ENCODE results near the gene CES5A.
A peak's percentile ranks its signal among the peaks of the same experiment; 100 is the strongest.

The CES5A gene

DNA sequence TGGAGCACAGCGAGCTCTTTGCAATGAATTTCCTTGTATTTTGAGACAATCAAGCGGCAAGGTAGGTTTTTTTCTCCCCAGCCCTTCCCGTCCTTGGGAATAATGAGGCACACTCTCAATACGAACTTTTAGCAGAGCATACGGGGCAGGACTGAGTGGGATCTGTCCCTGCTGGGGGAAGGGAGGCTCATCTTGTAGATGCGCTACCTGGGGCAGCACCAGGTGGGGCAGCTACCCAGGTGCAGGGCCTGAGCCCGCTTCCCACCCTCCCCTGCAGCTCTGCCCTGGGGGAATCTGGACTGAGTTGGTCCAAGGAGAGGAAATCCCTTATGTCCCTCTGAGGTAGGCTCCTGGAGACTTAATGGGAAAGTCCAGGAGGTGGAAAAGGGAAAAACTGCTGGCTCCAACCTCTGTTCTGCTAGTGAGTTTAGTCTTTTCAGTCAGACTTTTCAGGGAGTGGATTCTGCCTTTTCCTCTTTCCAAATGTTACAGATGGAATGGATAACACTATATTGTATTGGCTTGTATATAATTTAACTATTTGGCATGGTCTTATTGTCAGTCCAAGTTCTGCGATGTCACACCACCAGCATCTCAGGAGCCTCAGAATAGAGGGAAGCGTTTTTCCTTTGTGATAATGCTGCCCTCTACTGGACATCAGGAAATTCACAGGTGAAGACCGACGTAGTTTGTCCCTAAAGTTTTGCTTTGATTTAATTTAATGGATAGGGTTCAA, 32.6 kb downstream of the CES5A start:
- no peaks in the 10 kb centered on the region for H3F3A ChIP-seq (ENCODE audit: control insufficient read depth, insufficient read depth)
- H3K27me3 ChIP-seq (ENCODE audit: control insufficient read depth, low read length), result no peaks in the 10 kb centered on the region
- H3K4me1 ChIP-seq (ENCODE audit: control insufficient read depth, low read length), result no peaks in the 10 kb centered on the region
- H3K4me2 ChIP-seq (ENCODE audit: low read length), result no peak overlapping the region
- H4K20me1 ChIP-seq (ENCODE audit: control insufficient read depth, insufficient read depth, low read depth, low read length), result no peaks in the 10 kb centered on the region
- TF ChIP-seq EZH2phosphoT487 (IDR thresholded peaks at IDR 0.05; ENCODE audit: borderline replicate concordance, low read length), result no peak
- TF ChIP-seq, protein P1, sequence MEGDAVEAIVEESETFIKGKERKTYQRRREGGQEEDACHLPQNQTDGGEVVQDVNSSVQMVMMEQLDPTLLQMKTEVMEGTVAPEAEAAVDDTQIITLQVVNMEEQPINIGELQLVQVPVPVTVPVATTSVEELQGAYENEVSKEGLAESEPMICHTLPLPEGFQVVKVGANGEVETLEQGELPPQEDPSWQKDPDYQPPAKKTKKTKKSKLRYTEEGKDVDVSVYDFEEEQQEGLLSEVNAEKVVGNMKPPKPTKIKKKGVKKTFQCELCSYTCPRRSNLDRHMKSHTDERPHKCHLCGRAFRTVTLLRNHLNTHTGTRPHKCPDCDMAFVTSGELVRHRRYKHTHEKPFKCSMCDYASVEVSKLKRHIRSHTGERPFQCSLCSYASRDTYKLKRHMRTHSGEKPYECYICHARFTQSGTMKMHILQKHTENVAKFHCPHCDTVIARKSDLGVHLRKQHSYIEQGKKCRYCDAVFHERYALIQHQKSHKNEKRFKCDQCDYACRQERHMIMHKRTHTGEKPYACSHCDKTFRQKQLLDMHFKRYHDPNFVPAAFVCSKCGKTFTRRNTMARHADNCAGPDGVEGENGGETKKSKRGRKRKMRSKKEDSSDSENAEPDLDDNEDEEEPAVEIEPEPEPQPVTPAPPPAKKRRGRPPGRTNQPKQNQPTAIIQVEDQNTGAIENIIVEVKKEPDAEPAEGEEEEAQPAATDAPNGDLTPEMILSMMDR (IDR thresholded peaks at IDR 0.05; ENCODE audit: low read depth, low read length, poor library complexity, severe bottlenecking), result peak; percentile 65
- H3K4me3 ChIP-seq (ENCODE audit: low read length), result no peak overlapping the region
- no peaks in the 10 kb centered on the region for H3K36me3 ChIP-seq (ENCODE audit: control insufficient read depth, low read length)
- H3K79me2 ChIP-seq (ENCODE audit: control insufficient read depth, low read length), result no peaks in the 10 kb centered on the region
- H3K27ac ChIP-seq (ENCODE audit: low read depth, low read length), result no peak overlapping the region
- H3K9me2 ChIP-seq (replicated peaks; ENCODE audit: control insufficient read depth, low read length), result no peaks in the 10 kb centered on the region
- no peaks in the 10 kb centered on the region for H3K9me3 ChIP-seq (ENCODE audit: control insufficient read depth, insufficient read depth, low read length)

DNA sequence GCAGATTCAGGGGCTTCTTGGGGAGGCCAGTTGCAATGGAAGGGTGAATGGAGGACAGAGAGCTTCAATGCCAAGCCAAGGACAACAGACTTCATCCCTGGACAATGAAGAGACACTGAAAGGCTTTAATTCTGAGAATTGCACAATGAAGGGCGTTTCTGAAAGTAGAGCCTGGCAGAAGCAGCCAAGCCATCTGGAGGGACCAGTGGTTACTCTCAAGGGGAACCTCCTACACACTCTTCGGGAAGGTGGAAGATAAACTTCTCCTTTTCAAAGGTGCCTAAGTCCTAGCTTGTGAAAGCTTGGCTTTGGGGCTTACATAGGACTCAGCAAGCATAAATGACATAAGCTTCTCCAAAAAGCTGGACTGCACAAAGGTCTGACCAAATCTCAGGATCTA, 36.1 kb downstream of the CES5A start:
- Histone ChIP-seq H3K4me2 (ENCODE audit: low read length) (no peak overlapping the region), H3K27ac (ENCODE audit: low read depth, low read length) (no peak overlapping the region), H3K4me1 (ENCODE audit: control insufficient read depth, low read length) (no peaks in the 10 kb centered on the region), H3K79me2 (ENCODE audit: control insufficient read depth, low read length) (no peaks in the 10 kb centered on the region), H4K20me1 (ENCODE audit: control insufficient read depth, insufficient read depth, low read depth, low read length) (no peaks in the 10 kb centered on the region), H3K9me3 (ENCODE audit: control insufficient read depth, insufficient read depth, low read length) (no peaks in the 10 kb centered on the region), H3F3A (ENCODE audit: control insufficient read depth, insufficient read depth) (no peaks in the 10 kb centered on the region), H3K36me3 (ENCODE audit: control insufficient read depth, low read length) (no peaks in the 10 kb centered on the region), H3K9me2 (replicated peaks; ENCODE audit: control insufficient read depth, low read length) (no peaks in the 10 kb centered on the region), H3K4me3 (ENCODE audit: low read length) (no peak overlapping the region), H3K27me3 (ENCODE audit: control insufficient read depth, low read length) (no peaks in the 10 kb centered on the region)
- no peak for TF ChIP-seq EZH2phosphoT487 (IDR thresholded peaks at IDR 0.05; ENCODE audit: borderline replicate concordance, low read length)
- TF ChIP-seq, protein P1 (IDR thresholded peaks at IDR 0.05; ENCODE audit: low read depth, low read length, poor library complexity, severe bottlenecking), result no peak

DNA sequence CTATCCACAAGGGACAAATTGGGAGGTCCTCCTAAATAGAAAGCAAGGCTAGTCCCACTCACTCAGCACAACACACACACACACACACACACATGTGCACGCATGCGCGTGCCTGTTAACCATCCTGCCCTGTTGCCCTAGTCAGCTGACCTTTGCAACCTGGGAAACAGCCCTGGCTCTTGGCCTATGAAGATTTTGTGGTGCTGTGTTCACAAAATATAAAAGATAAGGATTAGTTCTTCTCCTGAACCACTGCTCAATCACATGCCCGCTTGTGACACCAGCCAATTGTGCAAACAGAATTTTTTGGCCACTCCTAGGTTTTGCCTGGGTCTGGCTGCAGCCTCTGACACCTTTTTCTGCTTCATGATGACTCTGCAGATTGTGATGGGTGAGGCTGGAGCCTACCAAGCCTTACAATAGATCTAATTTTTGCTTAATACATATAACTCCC, 39.0 kb downstream of the CES5A start:
- Histone ChIP-seq H3K9me2 (replicated peaks; ENCODE audit: control insufficient read depth, low read length) (no peaks in the 10 kb centered on the region), H3K9me3 (ENCODE audit: control insufficient read depth, insufficient read depth, low read length) (no peaks in the 10 kb centered on the region), H3K4me1 (ENCODE audit: control insufficient read depth, low read length) (no peaks in the 10 kb centered on the region), H3K27me3 (ENCODE audit: control insufficient read depth, low read length) (no peaks in the 10 kb centered on the region), H3K4me3 (ENCODE audit: low read length) (no peak overlapping the region), H3K36me3 (ENCODE audit: control insufficient read depth, low read length) (no peaks in the 10 kb centered on the region), H3K4me2 (ENCODE audit: low read length) (no peak overlapping the region), H3K79me2 (ENCODE audit: control insufficient read depth, low read length) (no peaks in the 10 kb centered on the region), H3F3A (ENCODE audit: control insufficient read depth, insufficient read depth) (no peaks in the 10 kb centered on the region), H3K27ac (ENCODE audit: low read depth, low read length) (no peak overlapping the region), H4K20me1 (ENCODE audit: control insufficient read depth, insufficient read depth, low read depth, low read length) (no peaks in the 10 kb centered on the region)
- TF ChIP-seq, protein P1 (IDR thresholded peaks at IDR 0.05; ENCODE audit: low read depth, low read length, poor library complexity, severe bottlenecking), result no peak
- no peak for TF ChIP-seq EZH2phosphoT487 (IDR thresholded peaks at IDR 0.05; ENCODE audit: borderline replicate concordance, low read length)

All from DOHH2 (cell line).